Right renal cortex interstitium (tissue), 3 donors: ENCODE data around the gene GNAO1. TPM values are rescaled to one million over a fixed set of nuclear protein-coding genes. Genes with fewer than 3 reads are reported as not detected.

Experiments
- DNase-seq, 3 donors: peaks; one replicate each; pipeline ENCODE4 v3.0.0-alpha.2; 2013; ENCODE audit warnings: low read depth in 3 of 3, low spot score in 2 of 3
- polyA plus RNA-seq, 3 donors: library from polyadenylated mRNA; unstranded; fragments of 120-200 nt; gene quantifications; one replicate each; pipeline ENCODE4 v1.2.1, GENCODE V29; 2013; ENCODE audit not compliant: insufficient read length in 3 of 3

Gene GNAO1
- polyA plus RNA-seq, 3 donors: 4.0 to 6.1 (median 5.0) TPM

DNA sequence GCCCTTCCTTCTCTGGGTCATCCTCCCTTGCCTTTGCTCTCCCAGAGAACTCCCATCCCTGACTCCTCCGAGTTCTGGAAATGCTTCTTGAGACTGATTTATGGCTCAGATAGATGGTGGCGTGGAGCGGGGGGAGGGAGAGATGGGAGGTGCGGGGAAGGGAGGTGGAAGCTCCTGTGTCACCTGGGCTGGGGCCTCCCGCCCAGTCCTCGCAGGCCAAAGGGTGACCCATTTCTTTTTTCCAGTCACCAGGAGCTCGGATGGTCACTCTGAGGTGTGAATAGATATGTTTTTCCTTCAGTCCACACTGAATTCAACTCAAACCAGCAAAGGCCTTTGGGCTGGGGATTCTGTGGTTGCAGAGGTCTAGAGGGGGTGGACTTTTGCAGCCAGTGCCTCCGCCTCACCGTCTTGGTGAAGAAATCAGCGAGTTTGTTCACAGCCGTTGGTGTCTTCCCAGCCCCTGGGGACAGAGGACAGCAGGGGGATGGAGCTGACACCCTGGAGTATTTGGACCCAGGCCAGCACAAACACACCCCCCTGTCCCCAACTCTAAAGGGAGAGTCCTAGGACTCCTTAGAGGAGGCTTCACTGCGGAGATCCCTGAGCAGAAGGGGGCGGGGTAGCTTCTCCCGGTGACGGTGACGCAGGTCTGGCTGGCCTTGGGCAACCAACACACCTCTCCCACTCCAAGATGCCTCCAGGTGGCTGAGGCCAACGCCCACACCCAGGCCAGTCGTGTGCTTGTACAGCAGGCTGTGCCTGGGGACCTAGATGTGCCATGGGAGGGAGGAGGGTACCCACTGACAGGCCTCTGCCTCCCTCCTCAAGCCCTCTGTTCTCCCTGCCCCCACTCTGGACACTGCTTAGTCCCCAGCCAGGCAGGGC is 153.5 kb downstream of the GNAO1 start:
- DNase-seq: no peak

DNA sequence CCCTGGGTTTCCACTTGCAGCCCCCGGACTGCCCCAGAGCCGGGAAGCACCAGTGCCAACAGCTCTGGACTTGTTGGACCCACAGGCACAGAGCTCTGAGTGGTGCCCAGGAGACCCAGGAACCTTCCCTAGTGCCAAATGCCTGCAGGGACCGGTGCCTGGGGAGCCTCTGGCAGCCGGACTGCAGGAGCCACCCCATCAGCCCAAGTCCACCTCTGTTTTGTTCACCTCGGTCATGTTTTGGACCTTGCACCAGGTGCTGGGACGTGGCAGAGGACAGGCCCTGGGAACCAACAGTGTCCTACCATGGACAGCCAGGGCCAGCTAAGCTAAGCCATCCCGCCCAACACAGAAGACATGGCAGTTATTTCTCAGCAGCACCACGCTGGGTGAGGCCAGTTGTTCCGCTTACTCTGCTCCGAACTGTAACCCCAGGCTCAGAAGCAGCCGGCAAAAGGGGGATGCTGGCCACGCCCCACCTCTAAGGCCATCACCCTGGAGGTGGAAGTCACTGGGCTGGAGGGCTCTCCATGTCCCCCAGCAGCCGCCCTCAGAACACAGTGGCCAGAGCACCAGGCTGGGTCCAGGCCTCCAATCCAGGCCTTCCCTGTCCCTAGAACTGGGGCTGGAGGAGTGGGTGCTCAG is 154.2 kb downstream of the GNAO1 start:
- DNase-seq: no peak

DNA sequence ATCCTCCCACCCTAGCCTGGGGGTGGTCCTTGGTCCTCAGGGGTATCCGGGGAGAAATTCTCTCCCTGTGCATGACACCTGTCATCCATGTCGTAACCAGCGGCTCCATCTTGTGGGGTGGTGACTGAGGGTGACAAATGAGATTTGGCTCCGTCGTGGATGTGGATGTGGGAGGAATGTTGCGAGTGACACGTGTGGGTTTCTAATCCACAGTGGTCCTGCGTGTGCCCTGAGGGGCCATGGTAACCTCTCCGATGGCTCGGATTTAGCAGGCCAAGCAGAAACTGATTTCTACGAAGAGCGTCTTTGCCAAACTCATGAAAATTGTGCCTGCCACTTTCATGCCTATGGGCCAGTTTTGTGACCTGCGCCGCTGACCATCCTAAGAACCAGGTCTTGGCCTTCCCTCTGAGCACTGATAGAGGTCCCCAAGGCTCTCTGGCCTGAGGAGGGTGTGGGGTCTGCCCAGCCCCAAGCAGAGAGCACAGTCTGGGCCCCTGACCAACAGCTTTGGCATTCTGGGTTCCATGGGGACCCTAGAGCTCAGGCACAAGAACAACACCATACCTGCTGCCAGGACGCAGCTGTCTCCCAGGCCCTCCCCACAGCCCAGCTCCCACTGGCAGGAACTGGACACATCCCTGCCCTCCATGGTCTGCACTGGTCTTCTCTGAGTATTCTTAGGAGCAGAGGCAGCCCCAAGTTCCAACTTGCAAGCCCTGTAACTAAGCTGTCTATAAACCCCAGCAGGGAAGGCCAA is 155.0 kb downstream of the GNAO1 start:
- DNase-seq: no peak

DNA sequence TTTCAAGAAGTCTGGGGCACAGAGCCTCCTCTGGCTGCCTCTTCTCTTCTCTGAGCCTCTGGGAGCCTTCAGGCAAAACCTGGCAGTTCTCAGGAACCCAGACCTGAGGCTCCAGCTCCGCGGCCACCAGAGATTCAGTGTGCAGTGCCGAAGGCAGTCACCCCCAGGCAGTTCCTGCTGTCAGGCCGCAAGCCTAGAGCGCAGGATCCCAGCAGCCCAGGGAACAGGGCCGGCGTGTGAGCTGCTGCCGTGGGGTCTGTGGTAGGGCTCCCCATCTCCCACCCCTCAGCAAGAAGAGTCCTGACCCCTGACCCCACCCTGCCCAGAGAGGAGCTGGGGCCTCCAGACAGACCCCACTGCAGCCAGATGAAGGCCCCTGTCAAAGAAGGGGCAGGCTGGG is 155.9 kb downstream of the GNAO1 start:
- no peak for DNase-seq

DNA sequence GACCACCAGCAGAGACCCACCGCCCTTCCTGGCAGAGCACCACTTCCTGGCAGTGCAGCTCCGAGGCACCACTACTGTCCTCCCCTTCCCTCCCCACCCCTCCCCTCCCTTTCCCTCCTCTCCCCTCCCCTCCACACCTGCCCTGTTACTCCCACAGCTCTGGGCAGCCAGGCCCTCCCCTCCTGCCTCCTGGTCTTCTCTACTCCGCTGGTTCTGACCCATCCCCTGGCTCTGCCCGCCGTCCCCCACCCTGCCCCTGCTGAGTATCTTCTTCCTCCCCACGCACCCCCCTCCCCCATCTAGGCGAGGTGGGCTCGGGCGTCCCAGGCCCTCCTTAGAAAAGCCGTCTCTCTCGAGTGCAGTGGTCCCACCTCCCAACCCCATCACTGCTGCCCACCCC is 156.4 kb downstream of the GNAO1 start:
- DNase-seq: no peak

DNA sequence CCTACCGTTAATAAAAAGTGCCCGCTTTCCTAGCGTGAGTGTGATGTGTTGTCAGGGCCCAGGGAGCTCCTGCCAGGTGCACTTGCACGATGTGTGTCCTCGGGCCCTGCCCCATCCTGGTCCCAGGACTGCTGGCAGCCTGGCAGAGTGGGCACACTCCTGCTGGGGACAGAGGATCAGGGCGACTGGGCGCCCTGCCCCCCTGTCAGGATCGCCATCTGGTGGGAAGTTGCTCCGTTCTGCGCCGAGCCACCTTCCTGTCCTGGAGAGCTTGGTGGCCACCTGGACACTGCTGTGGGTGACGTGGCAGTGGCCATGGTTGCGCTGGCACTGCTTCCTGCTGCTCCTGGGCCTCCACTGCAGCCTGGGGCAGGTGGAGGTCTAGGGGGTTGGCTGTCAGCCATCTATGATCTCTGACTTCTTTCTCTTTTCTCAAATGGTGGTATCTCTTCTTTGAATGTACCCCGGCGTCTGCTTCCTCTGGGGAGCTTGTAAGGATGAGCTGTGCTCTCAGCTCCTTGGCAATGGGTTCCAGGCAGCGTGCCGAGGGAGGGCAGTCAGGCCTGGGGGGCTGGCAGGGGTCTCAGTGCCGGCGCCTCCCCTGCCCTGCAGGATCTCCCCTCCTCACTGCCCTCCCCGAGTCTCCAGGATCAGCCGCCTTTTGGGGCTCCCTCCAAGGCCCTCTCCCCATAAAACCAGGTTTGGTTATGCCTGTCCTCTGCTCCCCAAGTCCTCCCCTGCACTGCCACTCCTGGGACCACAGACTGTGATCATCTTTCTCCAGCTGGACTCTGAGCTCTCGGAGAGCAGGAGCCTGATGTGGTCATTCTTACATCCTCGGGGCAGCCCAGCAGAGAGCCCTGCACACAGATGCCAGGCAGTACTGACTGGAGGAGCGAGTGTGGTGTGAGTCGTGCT is 157.1 kb downstream of the GNAO1 start:
- no peak for DNase-seq

DNA sequence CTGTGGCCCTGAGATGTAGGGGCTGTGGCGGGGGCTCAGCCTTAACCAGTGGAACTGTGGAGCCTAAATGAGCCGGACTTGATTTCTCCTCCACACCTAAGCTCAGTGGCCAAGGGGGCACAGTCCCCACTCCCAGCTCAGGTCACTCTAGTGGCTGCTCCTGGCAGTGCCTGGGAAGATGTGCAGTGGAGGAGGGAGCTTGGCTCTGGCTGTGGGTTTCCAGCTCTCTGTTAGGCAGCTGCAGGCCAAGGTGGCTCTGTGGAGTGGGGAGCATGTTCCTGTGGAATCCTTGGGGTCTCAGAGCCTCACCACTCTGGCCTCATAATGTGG is 157.8 kb downstream of the GNAO1 start:
- no peak for DNase-seq

DNA sequence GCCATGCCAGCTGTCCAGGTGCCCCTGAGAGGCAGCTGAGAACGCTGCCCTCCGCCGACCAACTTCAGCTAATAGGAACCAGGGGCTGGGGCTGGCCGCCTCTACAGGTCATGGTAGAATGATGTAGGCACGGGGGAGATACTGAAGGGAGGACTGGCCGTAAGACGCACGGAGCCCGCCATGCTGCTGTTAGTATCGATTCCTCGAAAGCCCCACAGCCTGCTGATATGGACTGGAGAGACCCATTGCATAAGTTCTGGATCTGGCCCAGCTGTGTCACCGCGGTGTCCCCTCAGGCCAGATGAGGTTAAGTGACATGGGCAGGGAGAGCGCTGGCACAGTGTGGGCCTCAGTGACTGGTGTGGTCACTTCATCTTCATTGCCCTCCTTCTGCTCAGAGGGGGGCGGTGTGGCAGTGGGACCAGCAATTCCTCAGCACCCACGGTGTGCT is 158.4 kb downstream of the GNAO1 start:
- no peak for DNase-seq

DNA sequence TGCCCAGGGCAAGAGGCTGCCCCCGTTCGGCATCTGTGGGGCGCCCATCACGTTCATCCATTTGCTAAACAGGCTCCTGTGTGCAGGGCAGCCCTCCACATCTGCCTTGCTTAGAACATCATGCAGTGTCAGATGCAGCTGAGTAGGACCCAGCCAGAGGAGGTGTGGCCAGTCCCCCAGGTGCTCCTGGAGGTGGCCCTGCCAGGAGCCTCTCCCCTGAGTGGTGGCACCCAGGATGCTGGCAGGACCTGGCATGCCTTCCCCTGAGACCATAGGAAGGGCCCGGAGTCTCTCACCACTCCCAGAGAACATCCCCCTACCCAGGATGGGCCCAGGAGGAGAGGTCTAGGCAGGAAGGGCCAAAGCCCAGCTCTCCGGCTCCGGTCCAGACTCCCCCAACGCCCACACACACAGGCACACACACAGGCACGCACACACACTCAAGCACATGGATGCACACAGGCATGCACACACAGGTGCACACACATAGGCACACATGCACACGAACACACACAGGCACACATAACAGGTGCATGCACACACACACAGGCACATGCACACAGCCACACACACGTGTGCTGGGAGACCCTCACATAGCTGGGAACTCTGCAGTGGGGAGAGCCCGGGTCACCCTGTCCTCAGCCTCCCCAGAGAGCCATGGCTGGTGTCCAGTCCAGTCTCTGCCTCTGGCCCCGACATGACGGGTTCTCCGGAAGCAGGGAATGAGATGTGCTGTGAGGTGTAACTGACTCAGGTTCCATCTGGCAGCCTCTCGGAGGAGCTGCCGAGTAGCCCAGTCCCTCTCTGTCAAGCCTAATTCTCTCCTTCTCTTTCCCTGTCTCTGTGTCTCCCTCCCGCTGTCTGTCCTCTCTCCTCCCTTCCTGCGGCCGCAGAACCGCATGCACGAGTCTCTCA is 159.5 kb downstream of the GNAO1 start:
- no peak for DNase-seq

DNA sequence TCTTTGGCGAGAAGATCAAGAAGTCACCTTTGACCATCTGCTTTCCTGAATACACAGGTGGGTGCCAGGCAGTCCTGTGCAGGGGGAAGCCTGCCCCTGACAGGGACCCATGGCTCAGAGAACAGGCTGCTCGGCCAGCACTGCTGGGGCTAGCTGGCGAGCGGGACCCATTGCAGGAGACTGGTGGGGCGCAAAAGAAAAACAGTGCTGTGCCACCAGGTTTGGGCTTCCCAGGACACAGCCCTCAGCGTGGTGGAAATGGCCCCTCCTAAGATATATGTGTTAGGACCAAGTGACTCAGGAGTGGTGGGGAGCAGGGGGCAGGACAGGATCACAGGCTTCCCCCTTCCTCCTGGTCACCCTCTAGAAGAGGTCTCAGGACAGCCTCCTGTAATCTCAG is 160.2 kb downstream of the GNAO1 start:
- DNase-seq: no peak

DNA sequence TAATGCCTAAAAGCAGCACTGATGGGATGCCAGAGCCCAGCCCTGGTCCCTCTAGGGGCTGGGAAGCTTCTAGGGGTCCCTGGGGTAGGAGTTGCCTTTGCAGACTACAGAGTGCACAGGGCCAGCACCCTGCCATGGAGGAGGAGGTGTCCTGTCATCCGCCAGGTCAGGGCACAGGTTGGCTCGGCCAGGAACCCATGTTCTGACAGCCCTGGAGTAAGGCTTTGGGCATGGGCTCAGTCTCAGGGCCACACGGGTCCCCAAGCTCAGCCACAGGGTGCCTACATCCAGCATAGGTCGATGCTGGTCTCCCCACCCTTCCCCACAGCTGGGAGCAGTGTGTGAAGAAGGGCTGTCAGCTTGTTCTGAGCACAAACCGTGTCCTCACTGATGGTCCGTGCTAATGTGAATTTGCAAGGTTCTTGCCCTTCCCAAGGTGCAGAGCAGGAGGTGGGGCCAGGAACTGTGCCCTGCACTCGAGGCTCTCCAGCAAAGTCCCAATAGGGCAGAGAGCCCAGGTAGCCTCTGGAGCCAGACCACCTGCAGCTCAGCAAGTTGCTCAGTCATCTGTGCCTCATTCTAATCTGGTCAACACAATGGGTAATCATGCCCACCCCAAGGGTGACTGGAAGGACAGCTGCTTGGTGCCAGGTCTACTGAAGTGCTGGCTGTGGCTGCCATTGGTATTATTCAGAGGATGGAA is 161.2 kb downstream of the GNAO1 start:
- DNase-seq: no peak

DNA sequence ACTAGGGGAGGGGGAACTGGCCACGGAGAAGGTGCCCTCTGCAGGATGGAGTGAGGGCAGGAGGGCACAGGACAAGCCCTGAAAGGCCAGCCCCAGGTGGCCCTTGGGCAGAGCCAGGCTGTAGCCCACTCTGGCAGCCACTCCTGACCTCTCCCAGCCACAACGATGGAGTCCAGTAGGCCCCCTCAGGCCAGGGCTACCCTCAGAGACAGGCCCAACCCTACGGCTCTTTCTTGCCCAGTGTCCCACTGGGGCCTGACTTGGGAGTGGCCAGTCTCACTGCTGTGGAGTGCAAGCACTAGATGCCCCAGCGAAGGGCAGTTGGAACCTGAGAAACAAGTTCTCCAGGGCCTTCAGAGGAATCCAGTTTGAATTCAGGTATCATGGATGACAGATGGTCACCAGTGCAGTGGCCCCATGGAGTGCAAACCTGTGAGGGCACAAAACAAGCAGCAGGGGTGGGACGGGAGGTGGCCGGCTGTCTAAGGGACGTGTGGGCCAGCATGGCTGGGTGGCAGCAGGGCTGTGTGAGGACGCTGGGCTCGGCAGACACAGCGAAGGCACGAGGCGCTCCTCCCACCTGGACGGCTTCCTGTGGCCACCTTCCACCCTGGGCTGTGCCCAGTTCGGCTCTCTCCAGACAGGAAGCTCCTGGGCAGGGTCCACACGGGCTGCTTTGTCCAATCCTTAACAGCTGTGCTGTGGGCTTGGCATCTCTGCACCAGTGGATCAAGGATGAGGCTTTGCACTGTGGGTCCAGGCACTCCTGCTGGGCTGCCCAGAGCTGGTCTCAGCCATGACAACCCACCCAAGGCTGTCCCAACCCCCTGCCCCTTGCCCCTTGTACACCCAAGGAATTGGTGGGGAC is 162.0 kb downstream of the GNAO1 start:
- no peak for DNase-seq

DNA sequence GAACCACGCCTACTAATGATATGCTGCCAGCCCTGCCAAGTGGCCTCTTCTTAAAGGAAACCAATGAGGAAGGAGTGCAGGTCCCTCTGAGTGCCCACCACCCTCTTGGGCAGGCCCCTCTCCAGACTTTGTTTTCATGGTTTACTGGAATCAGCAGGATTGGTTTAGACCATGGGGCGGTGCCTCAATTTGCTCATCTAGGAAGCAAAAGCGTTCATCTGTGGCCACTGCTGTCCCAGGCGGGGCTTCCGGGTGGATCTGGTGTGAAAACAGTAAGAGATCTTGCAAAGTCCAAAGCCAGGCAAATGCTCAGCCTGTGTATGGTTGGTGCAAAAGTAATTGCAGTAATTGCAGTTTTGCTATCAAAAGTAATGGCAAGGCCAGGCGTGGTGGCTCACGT is 162.7 kb downstream of the GNAO1 start:
- DNase-seq: no peak

DNA sequence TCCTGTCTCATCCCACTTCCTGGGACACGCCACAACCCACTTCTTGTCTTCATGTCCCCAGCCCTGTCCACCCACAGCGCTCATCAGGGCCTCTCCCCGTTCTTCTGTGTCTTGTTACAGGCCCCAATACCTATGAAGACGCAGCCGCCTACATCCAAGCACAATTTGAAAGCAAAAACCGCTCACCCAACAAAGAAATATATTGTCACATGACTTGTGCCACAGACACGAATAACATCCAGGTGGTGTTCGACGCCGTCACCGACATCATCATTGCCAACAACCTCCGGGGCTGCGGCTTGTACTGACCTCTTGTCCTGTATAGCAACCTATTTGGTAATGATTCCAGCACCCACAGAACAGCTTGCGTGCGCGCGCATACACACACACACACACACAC is 163.5 kb downstream of the GNAO1 start:
- no peak for DNase-seq

DNA sequence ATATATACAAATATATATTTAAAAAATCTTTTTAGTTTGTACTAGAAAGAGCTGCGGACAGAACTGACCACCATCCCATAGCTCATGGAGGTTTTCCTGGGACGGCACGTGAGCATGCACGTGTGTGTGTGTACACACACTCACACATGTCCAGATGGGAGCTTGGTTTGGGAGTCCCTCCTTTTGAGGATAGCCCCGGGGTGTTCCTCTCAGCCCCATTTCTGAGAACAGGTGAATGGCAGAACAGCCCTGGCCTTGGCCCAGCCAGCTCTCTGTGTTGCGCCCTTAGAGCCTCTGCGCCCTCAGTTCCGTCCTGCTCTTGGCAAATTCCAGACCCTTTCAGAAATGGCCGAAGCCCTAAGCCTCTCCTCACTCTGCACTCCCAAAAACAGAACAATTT is 163.9 kb downstream of the GNAO1 start:
- DNase-seq: no peak

DNA sequence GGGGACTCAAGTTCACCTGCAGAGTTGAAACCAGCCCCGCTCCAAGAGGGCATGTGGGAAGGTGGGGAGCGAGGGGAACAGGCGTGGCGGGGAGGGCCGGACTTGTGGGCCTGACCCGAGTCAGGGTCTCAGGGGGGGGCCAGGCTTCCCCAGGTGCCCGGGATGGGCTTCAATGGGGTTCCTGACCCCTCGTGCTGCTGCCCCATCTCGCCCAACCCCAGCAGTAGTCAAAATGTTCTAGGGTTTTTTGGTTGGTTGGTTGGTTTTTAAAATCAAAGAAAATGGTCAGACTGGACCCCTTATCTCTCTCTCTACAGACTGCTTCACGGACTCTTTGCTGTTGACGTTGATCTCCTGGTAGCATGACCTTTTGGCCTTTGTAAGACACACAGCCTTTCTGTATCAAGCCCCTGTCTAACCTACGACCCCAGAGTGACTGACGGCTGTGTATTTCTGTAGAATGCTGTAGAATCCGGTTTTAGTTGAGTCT is 164.5 kb downstream of the GNAO1 start:
- DNase-seq: no peak
